GM15510 (cell line): ENCODE results near the gene TNNC1.

Experiments
- POLR2A ChIP-seq: IDR thresholded peaks from 3 replicates; pipeline ENCODE4 v1.6.1; 2011; ENCODE audit warnings: borderline replicate concordance; ENCODE audit not compliant: insufficient read length; ENCODE audit errors: extremely low read depth

The TNNC1 gene

GRCh38 chr3:52443791-52444687 lies 9.8 kb downstream of the TNNC1 start:
- no peak for TF ChIP-seq POLR2A

GRCh38 chr3:52443268-52443610 lies 10.6 kb downstream of the TNNC1 start:
- TF ChIP-seq POLR2A: no peak

- TF ChIP-seq POLR2A: no peak
These were observed 11.2 kb downstream of the TNNC1 start for GRCh38 chr3:52442409-52443267.

- TF ChIP-seq POLR2A: no peak
These were observed 12.0 kb downstream of the TNNC1 start for GRCh38 chr3:52441772-52442332.

GRCh38 chr3:52441091-52441771 lies 12.6 kb downstream of the TNNC1 start:
- no peak for TF ChIP-seq POLR2A

GRCh38 chr3:52440671-52441070 lies 13.2 kb downstream of the TNNC1 start:
- no peak for TF ChIP-seq POLR2A

GRCh38 chr3:52440249-52440551 lies 13.6 kb downstream of the TNNC1 start:
- TF ChIP-seq POLR2A: no peak

- no peak for TF ChIP-seq POLR2A
These were observed 14.2 kb downstream of the TNNC1 start for GRCh38 chr3:52439426-52440248.

- no peak for TF ChIP-seq POLR2A
These were observed 15.0 kb downstream of the TNNC1 start for GRCh38 chr3:52438579-52439425.

- no peak for TF ChIP-seq POLR2A
These were observed 15.8 kb downstream of the TNNC1 start for GRCh38 chr3:52438104-52438376.

GRCh38 chr3:52437326-52438103 lies 16.3 kb downstream of the TNNC1 start:
- no peak for TF ChIP-seq POLR2A

- TF ChIP-seq POLR2A: no peak
These were observed 17.2 kb downstream of the TNNC1 start for GRCh38 chr3:52436500-52437149.
